Measurements from ENCODE around the gene BPGM. TPM values are rescaled to one million over a fixed set of nuclear protein-coding genes. Genes with fewer than 3 reads are reported as not detected.

BPGM gene
- total RNA-seq, 1 experiment from 2014 or later = 32.5 TPM

- intact Hi-C loops (cut with micrococcal nuclease; ENCODE audit: unreplicated experiment) = loop anchor here (1.0 to 10.0 kb wide), 7 partner anchors 39 to 321 kb away; no protein-coding TSS in a partner anchor
- peak; percentile 44 for DNase-seq
- no TSS peak for BruUV-seq (replicated peaks)
- CTCF ChIA-PET = interaction anchor here (0.6 to 2.8 kb wide), 10 partner anchors 13 to 351 kb away, joined by 3 to 10 read pairs (median 4); no protein-coding TSS in a partner anchor
- Mint-ChIP-seq H3K9me3 (ENCODE audit: low read depth, unreplicated experiment) (no peaks in the 10 kb centered on the region), H3K4me3 (ENCODE audit: low read depth, unreplicated experiment) (no peak overlapping the region), H3K27me3 (ENCODE audit: unreplicated experiment) (peaks cover 2% of the 10 kb centered on the region), H3K4me1 (ENCODE audit: low read depth, unreplicated experiment) (peaks cover 22% of the 10 kb centered on the region), H3K36me3 (ENCODE audit: insufficient read depth, unreplicated experiment) (peaks cover 4% of the 10 kb centered on the region), H3K27ac (ENCODE audit: unreplicated experiment) (no peak overlapping the region)
- TF ChIP-seq CTCF (IDR thresholded peaks at IDR 0.05; ENCODE audit: unreplicated experiment) = peak; percentile 55
These were observed 13.6 kb upstream of the BPGM start for GRCh38 chr7:134632937-134633540.

- intact Hi-C loops (cut with micrococcal nuclease; ENCODE audit: unreplicated experiment) = loop anchor here (10.0 kb wide), 1 partner anchor 229 kb away; no protein-coding TSS in a partner anchor
- CTCF ChIA-PET = interaction anchor here (0.9 to 2.0 kb wide), 5 partner anchors 10 to 307 kb away, joined by 3 to 9 read pairs (median 4); partner anchors contain the start of gene BPGM
- H3K4me1 Mint-ChIP-seq (ENCODE audit: low read depth, unreplicated experiment) = peaks cover 40% of the 10 kb centered on the region
These were observed 10.6 kb upstream of the BPGM start for GRCh38 chr7:134636008-134636449.

DNA sequence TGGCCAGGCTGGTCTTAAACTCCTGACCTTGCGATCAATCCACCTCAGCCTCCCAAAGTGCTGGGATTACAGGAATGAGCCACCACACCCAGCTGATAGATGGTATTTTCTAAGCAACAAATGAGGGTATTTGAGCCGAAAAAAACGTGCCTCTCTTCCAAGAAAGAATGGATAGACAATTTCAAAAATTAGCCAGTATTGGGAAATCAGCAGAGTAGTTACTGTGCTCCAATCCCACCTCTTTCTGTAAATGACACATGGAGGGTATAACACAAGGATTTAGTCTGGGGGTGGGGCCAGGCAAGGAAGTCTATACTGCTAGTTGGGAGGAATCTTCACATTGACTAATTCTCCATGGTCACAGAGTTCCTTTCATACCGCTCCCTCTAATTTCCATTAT lies 9.2 kb upstream of the BPGM start:
- peaks cover 54% of the 10 kb centered on the region for H3K4me1 Mint-ChIP-seq (ENCODE audit: low read depth, unreplicated experiment)
- no peak for DNase-seq
- H3K9me3 Mint-ChIP-seq (ENCODE audit: low read depth, unreplicated experiment) = peaks cover 2% of the 10 kb centered on the region
- CTCF ChIA-PET = interaction anchor here (1.6 kb wide), 1 partner anchor 9 kb away, joined by 3 read pairs; the partner anchor contains the start of gene BPGM
- peaks cover 8% of the 10 kb centered on the region for H3K36me3 Mint-ChIP-seq (ENCODE audit: insufficient read depth, unreplicated experiment)
- no peak for TF ChIP-seq CTCF (IDR thresholded peaks at IDR 0.05; ENCODE audit: unreplicated experiment)
- intact Hi-C loops (cut with micrococcal nuclease; ENCODE audit: unreplicated experiment) = loop anchor here (10.0 kb wide), 1 partner anchor 227 kb away; no protein-coding TSS in a partner anchor
- H3K4me3 Mint-ChIP-seq (ENCODE audit: low read depth, unreplicated experiment) = no peak overlapping the region
- BruUV-seq (replicated peaks) = no TSS peak
- no peaks in the 10 kb centered on the region for H3K27me3 Mint-ChIP-seq (ENCODE audit: unreplicated experiment)
- no peak overlapping the region for H3K27ac Mint-ChIP-seq (ENCODE audit: unreplicated experiment)

More at GRCh38 chr7:134636008-134636449, 10.6 kb upstream of the BPGM start:
- Mint-ChIP-seq H3K36me3 (ENCODE audit: insufficient read depth, unreplicated experiment) (peaks cover 8% of the 10 kb centered on the region), H3K9me3 (ENCODE audit: low read depth, unreplicated experiment) (no peaks in the 10 kb centered on the region), H3K27me3 (ENCODE audit: unreplicated experiment) (no peaks in the 10 kb centered on the region), H3K4me3 (ENCODE audit: low read depth, unreplicated experiment) (peak overlapping the region; percentile 25), H3K27ac (ENCODE audit: unreplicated experiment) (peak overlapping the region; percentile 56)
- BruUV-seq (replicated peaks) = no TSS peak
- TF ChIP-seq CTCF (IDR thresholded peaks at IDR 0.05; ENCODE audit: unreplicated experiment) = no peak
- DNase-seq = no peak

GRCh38 chr7:134637934-134638719 lies 8.5 kb upstream of the BPGM start:
- Mint-ChIP-seq H3K4me3 (ENCODE audit: low read depth, unreplicated experiment) (no peak overlapping the region), H3K36me3 (ENCODE audit: insufficient read depth, unreplicated experiment) (peaks cover 8% of the 10 kb centered on the region)
- DNase-seq = no peak

More at GRCh38 chr7:134637934-134638719, 8.5 kb upstream of the BPGM start:
- TF ChIP-seq CTCF (IDR thresholded peaks at IDR 0.05; ENCODE audit: unreplicated experiment) = no peak
- peaks cover 57% of the 10 kb centered on the region for H3K4me1 Mint-ChIP-seq (ENCODE audit: low read depth, unreplicated experiment)
- CTCF ChIA-PET = interaction anchor here (1.6 kb wide), 1 partner anchor 8 kb away, joined by 3 read pairs; the partner anchor contains the start of gene BPGM
- H3K27ac Mint-ChIP-seq (ENCODE audit: unreplicated experiment) = no peak overlapping the region
- intact Hi-C loops (cut with micrococcal nuclease; ENCODE audit: unreplicated experiment) = loop anchor here (10.0 kb wide), 1 partner anchor 227 kb away; no protein-coding TSS in a partner anchor
- peaks cover 2% of the 10 kb centered on the region for H3K9me3 Mint-ChIP-seq (ENCODE audit: low read depth, unreplicated experiment)
- H3K27me3 Mint-ChIP-seq (ENCODE audit: unreplicated experiment) = no peaks in the 10 kb centered on the region
- no TSS peak for BruUV-seq (replicated peaks)

All from Calu3 (cell line).